ENCODE results near the gene NTNG1. TPM values are rescaled to one million over a fixed set of nuclear protein-coding genes. Genes with fewer than 3 reads are reported as not detected.

Gene NTNG1
- total RNA-seq, 1 experiment from 2014 or later: 2.3 TPM

DNA sequence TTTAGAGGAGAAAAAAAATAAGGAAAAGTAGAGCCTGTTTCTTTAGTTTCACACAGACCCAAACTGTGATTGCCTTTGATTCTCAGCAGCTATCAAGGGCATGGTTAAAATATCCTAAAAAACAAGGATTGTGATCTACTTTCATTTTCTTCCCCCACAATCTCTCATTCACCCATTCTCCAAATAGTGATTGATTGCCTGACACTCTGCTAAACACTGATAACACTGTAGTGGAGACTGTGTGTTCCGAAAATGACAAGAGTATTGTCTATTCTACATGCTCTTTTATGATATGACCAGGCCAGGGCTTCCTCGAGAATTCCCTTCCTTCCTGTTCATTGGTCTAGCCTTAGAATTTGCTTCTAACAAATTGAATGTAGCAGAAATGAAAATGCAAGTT, 44.1 kb upstream of the NTNG1 start:
- ATAC-seq (no peak), DNase-seq (ENCODE audit: low spot score) (no peak)
- H3K4me3 Mint-ChIP-seq: no peak overlapping the region
- TF ChIP-seq TEAD4 (CRISPR knock-in tag; IDR thresholded peaks at IDR 0.05) (no peak), ZNF317 (CRISPR knock-in tag; IDR thresholded peaks at IDR 0.05; ENCODE audit: borderline replicate concordance, low read depth) (no peak), ELF4 (CRISPR knock-in tag; IDR thresholded peaks at IDR 0.05; ENCODE audit: low read depth) (no peak), TEAD1 (CRISPR knock-in tag; IDR thresholded peaks at IDR 0.05) (no peak), ETV6 (CRISPR knock-in tag; IDR thresholded peaks at IDR 0.05) (no peak), NFYB (CRISPR knock-in tag; conservative IDR thresholded peaks at IDR 0.05; ENCODE audit: low read depth) (no peak), SMAD3 (CRISPR knock-in tag; IDR thresholded peaks at IDR 0.05; ENCODE audit: borderline replicate concordance) (no peak), SP1 (CRISPR knock-in tag; conservative IDR thresholded peaks at IDR 0.05) (no peak), CREM (CRISPR knock-in tag; IDR thresholded peaks at IDR 0.05) (no peak), CTCF (IDR thresholded peaks at IDR 0.05) (no peak)
- TF ChIP-seq, protein P1, sequence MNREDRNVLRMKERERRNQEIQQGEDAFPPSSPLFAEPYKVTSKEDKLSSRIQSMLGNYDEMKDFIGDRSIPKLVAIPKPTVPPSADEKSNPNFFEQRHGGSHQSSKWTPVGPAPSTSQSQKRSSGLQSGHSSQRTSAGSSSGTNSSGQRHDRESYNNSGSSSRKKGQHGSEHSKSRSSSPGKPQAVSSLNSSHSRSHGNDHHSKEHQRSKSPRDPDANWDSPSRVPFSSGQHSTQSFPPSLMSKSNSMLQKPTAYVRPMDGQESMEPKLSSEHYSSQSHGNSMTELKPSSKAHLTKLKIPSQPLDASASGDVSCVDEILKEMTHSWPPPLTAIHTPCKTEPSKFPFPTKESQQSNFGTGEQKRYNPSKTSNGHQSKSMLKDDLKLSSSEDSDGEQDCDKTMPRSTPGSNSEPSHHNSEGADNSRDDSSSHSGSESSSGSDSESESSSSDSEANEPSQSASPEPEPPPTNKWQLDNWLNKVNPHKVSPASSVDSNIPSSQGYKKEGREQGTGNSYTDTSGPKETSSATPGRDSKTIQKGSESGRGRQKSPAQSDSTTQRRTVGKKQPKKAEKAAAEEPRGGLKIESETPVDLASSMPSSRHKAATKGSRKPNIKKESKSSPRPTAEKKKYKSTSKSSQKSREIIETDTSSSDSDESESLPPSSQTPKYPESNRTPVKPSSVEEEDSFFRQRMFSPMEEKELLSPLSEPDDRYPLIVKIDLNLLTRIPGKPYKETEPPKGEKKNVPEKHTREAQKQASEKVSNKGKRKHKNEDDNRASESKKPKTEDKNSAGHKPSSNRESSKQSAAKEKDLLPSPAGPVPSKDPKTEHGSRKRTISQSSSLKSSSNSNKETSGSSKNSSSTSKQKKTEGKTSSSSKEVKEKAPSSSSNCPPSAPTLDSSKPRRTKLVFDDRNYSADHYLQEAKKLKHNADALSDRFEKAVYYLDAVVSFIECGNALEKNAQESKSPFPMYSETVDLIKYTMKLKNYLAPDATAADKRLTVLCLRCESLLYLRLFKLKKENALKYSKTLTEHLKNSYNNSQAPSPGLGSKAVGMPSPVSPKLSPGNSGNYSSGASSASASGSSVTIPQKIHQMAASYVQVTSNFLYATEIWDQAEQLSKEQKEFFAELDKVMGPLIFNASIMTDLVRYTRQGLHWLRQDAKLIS (CRISPR knock-in tag; IDR thresholded peaks at IDR 0.05; ENCODE audit: borderline replicate concordance): no peak
- TF ChIP-seq, protein P2, sequence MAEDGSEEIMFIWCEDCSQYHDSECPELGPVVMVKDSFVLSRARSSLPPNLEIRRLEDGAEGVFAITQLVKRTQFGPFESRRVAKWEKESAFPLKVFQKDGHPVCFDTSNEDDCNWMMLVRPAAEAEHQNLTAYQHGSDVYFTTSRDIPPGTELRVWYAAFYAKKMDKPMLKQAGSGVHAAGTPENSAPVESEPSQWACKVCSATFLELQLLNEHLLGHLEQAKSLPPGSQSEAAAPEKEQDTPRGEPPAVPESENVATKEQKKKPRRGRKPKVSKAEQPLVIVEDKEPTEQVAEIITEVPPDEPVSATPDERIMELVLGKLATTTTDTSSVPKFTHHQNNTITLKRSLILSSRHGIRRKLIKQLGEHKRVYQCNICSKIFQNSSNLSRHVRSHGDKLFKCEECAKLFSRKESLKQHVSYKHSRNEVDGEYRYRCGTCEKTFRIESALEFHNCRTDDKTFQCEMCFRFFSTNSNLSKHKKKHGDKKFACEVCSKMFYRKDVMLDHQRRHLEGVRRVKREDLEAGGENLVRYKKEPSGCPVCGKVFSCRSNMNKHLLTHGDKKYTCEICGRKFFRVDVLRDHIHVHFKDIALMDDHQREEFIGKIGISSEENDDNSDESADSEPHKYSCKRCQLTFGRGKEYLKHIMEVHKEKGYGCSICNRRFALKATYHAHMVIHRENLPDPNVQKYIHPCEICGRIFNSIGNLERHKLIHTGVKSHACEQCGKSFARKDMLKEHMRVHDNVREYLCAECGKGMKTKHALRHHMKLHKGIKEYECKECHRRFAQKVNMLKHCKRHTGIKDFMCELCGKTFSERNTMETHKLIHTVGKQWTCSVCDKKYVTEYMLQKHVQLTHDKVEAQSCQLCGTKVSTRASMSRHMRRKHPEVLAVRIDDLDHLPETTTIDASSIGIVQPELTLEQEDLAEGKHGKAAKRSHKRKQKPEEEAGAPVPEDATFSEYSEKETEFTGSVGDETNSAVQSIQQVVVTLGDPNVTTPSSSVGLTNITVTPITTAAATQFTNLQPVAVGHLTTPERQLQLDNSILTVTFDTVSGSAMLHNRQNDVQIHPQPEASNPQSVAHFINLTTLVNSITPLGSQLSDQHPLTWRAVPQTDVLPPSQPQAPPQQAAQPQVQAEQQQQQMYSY (CRISPR knock-in tag; IDR thresholded peaks at IDR 0.05): no peak
- TF ChIP-seq, protein P3, sequence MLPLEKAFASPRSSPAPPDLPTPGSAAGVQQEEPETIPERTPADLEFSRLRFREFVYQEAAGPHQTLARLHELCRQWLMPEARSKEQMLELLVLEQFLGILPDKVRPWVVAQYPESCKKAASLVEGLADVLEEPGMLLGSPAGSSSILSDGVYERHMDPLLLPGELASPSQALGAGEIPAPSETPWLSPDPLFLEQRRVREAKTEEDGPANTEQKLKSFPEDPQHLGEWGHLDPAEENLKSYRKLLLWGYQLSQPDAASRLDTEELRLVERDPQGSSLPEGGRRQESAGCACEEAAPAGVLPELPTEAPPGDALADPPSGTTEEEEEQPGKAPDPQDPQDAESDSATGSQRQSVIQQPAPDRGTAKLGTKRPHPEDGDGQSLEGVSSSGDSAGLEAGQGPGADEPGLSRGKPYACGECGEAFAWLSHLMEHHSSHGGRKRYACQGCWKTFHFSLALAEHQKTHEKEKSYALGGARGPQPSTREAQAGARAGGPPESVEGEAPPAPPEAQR (CRISPR knock-in tag; IDR thresholded peaks at IDR 0.05): no peak
- no peaks in the 10 kb centered on the region for H3K4me1 Mint-ChIP-seq
- H3K27ac Mint-ChIP-seq: no peak overlapping the region
- POLR2A ChIA-PET: no interaction called here
- no peaks in the 10 kb centered on the region for H3K36me3 Mint-ChIP-seq
- peaks cover 16% of the 10 kb centered on the region for H3K9me3 Mint-ChIP-seq
- no peaks in the 10 kb centered on the region for H3K27me3 Mint-ChIP-seq (ENCODE audit: low read depth)
- CTCF ChIA-PET: no interaction called here

GRCh38 chr1:107098961-107099360, 41.9 kb upstream of the NTNG1 start:
- Mint-ChIP-seq H3K9me3 (peaks cover 8% of the 10 kb centered on the region), H3K4me3 (no peak overlapping the region), H3K36me3 (no peaks in the 10 kb centered on the region), H3K27ac (no peak overlapping the region), H3K4me1 (no peaks in the 10 kb centered on the region), H3K27me3 (ENCODE audit: low read depth) (no peaks in the 10 kb centered on the region)
- no peak for TF ChIP-seq PRRX2 (CRISPR knock-in tag; IDR thresholded peaks at IDR 0.05)
- TF ChIP-seq, protein P4, sequence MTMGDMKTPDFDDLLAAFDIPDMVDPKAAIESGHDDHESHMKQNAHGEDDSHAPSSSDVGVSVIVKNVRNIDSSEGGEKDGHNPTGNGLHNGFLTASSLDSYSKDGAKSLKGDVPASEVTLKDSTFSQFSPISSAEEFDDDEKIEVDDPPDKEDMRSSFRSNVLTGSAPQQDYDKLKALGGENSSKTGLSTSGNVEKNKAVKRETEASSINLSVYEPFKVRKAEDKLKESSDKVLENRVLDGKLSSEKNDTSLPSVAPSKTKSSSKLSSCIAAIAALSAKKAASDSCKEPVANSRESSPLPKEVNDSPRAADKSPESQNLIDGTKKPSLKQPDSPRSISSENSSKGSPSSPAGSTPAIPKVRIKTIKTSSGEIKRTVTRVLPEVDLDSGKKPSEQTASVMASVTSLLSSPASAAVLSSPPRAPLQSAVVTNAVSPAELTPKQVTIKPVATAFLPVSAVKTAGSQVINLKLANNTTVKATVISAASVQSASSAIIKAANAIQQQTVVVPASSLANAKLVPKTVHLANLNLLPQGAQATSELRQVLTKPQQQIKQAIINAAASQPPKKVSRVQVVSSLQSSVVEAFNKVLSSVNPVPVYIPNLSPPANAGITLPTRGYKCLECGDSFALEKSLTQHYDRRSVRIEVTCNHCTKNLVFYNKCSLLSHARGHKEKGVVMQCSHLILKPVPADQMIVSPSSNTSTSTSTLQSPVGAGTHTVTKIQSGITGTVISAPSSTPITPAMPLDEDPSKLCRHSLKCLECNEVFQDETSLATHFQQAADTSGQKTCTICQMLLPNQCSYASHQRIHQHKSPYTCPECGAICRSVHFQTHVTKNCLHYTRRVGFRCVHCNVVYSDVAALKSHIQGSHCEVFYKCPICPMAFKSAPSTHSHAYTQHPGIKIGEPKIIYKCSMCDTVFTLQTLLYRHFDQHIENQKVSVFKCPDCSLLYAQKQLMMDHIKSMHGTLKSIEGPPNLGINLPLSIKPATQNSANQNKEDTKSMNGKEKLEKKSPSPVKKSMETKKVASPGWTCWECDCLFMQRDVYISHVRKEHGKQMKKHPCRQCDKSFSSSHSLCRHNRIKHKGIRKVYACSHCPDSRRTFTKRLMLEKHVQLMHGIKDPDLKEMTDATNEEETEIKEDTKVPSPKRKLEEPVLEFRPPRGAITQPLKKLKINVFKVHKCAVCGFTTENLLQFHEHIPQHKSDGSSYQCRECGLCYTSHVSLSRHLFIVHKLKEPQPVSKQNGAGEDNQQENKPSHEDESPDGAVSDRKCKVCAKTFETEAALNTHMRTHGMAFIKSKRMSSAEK (CRISPR knock-in tag; IDR thresholded peaks at IDR 0.05; ENCODE audit: borderline replicate concordance): no peak
- TF ChIP-seq KAT7 (CRISPR knock-in tag; IDR thresholded peaks at IDR 0.05; ENCODE audit: borderline replicate concordance): no peak
- no peak for TF ChIP-seq TCF7 (CRISPR knock-in tag; IDR thresholded peaks at IDR 0.05; ENCODE audit: low read depth)
- no peak for TF ChIP-seq FOXP1 (CRISPR knock-in tag; IDR thresholded peaks at IDR 0.05; ENCODE audit: borderline replicate concordance)
- POLR2A ChIA-PET: no interaction called here
- DNase-seq (ENCODE audit: low spot score): no peak
- ATAC-seq: no peak
- CTCF ChIA-PET: no interaction called here

Data from WTC11 (cell line).